Thyroid gland (tissue), 4 donors: ENCODE measurements around the gene SLC6A4. TPM values are rescaled to one million over a fixed set of nuclear protein-coding genes. Genes with fewer than 3 reads are reported as not detected.

Experiments
- DNase-seq, 2 donors: peaks; one replicate each; pipeline ENCODE4 v3.0.0-alpha.2; 2019
- H3K27ac ChIP-seq, 3 donors: fragments of 200-600 bp; sonication (generic); 1 replicate in 2 of 3; 2 replicates in 1 of 3; pipeline ENCODE4 v1.5.1; 2016 to 2019; ENCODE audit warnings: mild to moderate bottlenecking in 1 of 3, moderate library complexity in 1 of 3
- H3K27me3 ChIP-seq: fragments of 200-600 bp; sonication (generic); one replicate; pipeline ENCODE4 v1.5.1; 2019
- H3K36me3 ChIP-seq, 2 donors: fragments of 200-600 bp; sonication (generic); one replicate each; pipeline ENCODE4 v1.5.1; 2016 to 2019
- H3K4me1 ChIP-seq, 2 donors: fragments of 200-600 bp; sonication (generic); one replicate each; pipeline ENCODE4 v1.5.1; 2017 to 2019
- H3K4me3 ChIP-seq, 3 donors: fragments of 200-600 bp; sonication (generic); replicated peaks in 1 of 3; 1 replicate in 2 of 3; 2 replicates in 1 of 3; pipeline ENCODE4 v1.5.1; 2016; ENCODE audit warnings: mild to moderate bottlenecking in 1 of 3
- H3K9me3 ChIP-seq: fragments of 200-600 bp; sonication (generic); one replicate; pipeline ENCODE4 v1.5.1; 2017
- CTCF ChIP-seq, 6 experiments: fragments of 200-600 bp in 3 of 6; fragments of 450-650 bp in 3 of 6; sonication (generic) in 3 of 6; IDR thresholded peaks; one replicate each; pipeline ENCODE4 v1.5.1; 2016 to 2019; ENCODE audit warnings: antibody characterized with exemption in 6 of 6, mild to moderate bottlenecking in 2 of 6, inconsistent platforms in 1 of 6, moderate library complexity in 1 of 6
- POLR2A ChIP-seq, 2 donors: fragments of 450-650 bp; IDR thresholded peaks; one replicate each; pipeline ENCODE4 v1.6.1; 2017; ENCODE audit warnings: antibody characterized with exemption in 2 of 2, mild to moderate bottlenecking in 2 of 2, moderate library complexity in 1 of 2
- WGBS, 2 donors: methylation state at CpG; one replicate each; pipeline ENCODE4 v1.1.5; 2017; 5-methylcytosine and 5-hydroxymethylcytosine counted together
- intact Hi-C: fragments of 100-400 bp; cut with DNase I; formaldehyde crosslinking; loops from one replicate; pipeline ENCODE4 v1.15.1; 2023
- total RNA-seq, 4 donors: library from RNA; depleted of rRNA; stranded (reverse); fragments of >200 nt; gene quantifications; one replicate each; pipeline ENCODE4 v1.2.3, GENCODE V29; 2016

Gene SLC6A4
- total RNA-seq, 4 donors from 2014 or later, result under 0.01 to 4.9 (median 0.20) TPM

GRCh38 chr17:30226878-30227277 lies 8.6 kb downstream of the SLC6A4 start:
- H3K27ac ChIP-seq, result no peak overlapping the region
- no peak overlapping the region for H3K4me3 ChIP-seq
- no peak for DNase-seq
- WGBS, 2 donors, result 70 to 73% methylated on average over 10 of the region's 10 CpGs
- H3K4me1 ChIP-seq, result no peaks in the 10 kb centered on the region
- intact Hi-C loops, result no loop called here
- H3K36me3 ChIP-seq, result no peaks in the 10 kb centered on the region
- H3K9me3 ChIP-seq, result no peaks in the 10 kb centered on the region
- TF ChIP-seq CTCF (IDR thresholded peaks at IDR 0.05), result no peak
- TF ChIP-seq POLR2A (IDR thresholded peaks at IDR 0.05), result no peak
- H3K27me3 ChIP-seq, result no peaks in the 10 kb centered on the region

GRCh38 chr17:30225919-30226553 lies 9.5 kb downstream of the SLC6A4 start:
- intact Hi-C loops, result no loop called here
- H3K27ac ChIP-seq, result no peak overlapping the region
- H3K27me3 ChIP-seq, result no peaks in the 10 kb centered on the region
- 80 to 81% methylated on average over 15 of the region's 15 CpGs for WGBS, 2 donors
- no peak overlapping the region for H3K4me3 ChIP-seq
- no peaks in the 10 kb centered on the region for H3K9me3 ChIP-seq
- no peak for DNase-seq
- H3K4me1 ChIP-seq, result no peaks in the 10 kb centered on the region
- TF ChIP-seq POLR2A (IDR thresholded peaks at IDR 0.05), result no peak
- no peak for TF ChIP-seq CTCF (IDR thresholded peaks at IDR 0.05)
- no peaks in the 10 kb centered on the region for H3K36me3 ChIP-seq

- WGBS, 2 donors, result 88 to 91% methylated on average over 3 of the region's 3 CpGs
- H3K4me3 ChIP-seq, result no peak overlapping the region
Observed at GRCh38 chr17:30225112-30225511, 10.4 kb downstream of the SLC6A4 start.

GRCh38 chr17:30224419-30224960 lies 11.0 kb downstream of the SLC6A4 start:
- intact Hi-C loops, result no loop called here
- no peak overlapping the region for H3K4me3 ChIP-seq
- no peak for TF ChIP-seq POLR2A (IDR thresholded peaks at IDR 0.05)
- 73 to 76% methylated on average over 8 of the region's 8 CpGs for WGBS, 2 donors
- DNase-seq, result no peak
- H3K36me3 ChIP-seq, result no peaks in the 10 kb centered on the region
- no peaks in the 10 kb centered on the region for H3K9me3 ChIP-seq
- H3K27ac ChIP-seq, result no peak overlapping the region
- no peaks in the 10 kb centered on the region for H3K27me3 ChIP-seq
- H3K4me1 ChIP-seq, result no peaks in the 10 kb centered on the region

More at GRCh38 chr17:30225112-30225511, 10.4 kb downstream of the SLC6A4 start:
- no peak for DNase-seq
- H3K9me3 ChIP-seq, result no peaks in the 10 kb centered on the region
- no peaks in the 10 kb centered on the region for H3K36me3 ChIP-seq
- H3K4me1 ChIP-seq, result no peaks in the 10 kb centered on the region
- intact Hi-C loops, result no loop called here
- H3K27ac ChIP-seq, result no peak overlapping the region
- H3K27me3 ChIP-seq, result no peaks in the 10 kb centered on the region
- no peak for TF ChIP-seq CTCF (IDR thresholded peaks at IDR 0.05)
- no peak for TF ChIP-seq POLR2A (IDR thresholded peaks at IDR 0.05)

GRCh38 chr17:30222721-30223175 lies 12.7 kb downstream of the SLC6A4 start:
- TF ChIP-seq POLR2A (IDR thresholded peaks at IDR 0.05), result no peak
- no peak for TF ChIP-seq CTCF (IDR thresholded peaks at IDR 0.05)
- no peaks in the 10 kb centered on the region for H3K27me3 ChIP-seq
- H3K36me3 ChIP-seq, result no peaks in the 10 kb centered on the region
- H3K4me3 ChIP-seq, result no peak overlapping the region
- intact Hi-C loops, result no loop called here
- no peak overlapping the region for H3K27ac ChIP-seq
- 84 to 86% methylated on average over 13 of the region's 13 CpGs for WGBS, 2 donors
- no peaks in the 10 kb centered on the region for H3K9me3 ChIP-seq
- DNase-seq, result no peak
- H3K4me1 ChIP-seq, result no peaks in the 10 kb centered on the region
